SK-N-SH treated with all-trans-retinoic acid at 6 μM for 48 hours (cell line): ENCODE results near the gene AFTPH.

Experiments
- ATAC-seq: fragments of 200-7000 bp; cut with Tn5 transposase; 3 replicates; pipeline ENCODE4 v1.9.1; 2020; ENCODE audit warnings: mild to moderate bottlenecking, moderate library complexity
- ARNTL ChIP-seq: fragments of 450-650 bp; formaldehyde crosslinking; IDR thresholded peaks from 2 replicates; pipeline ENCODE4 v1.5.0; 2020; ENCODE audit warnings: low read depth, mild to moderate bottlenecking, moderate library complexity, borderline replicate concordance
- BACH2 ChIP-seq: fragments of 250-450 bp; sonication (Bioruptor Pico); IDR thresholded peaks from 2 replicates; pipeline ENCODE4 v1.9.0; 2021; ENCODE audit warnings: mild to moderate bottlenecking, borderline replicate concordance
- CSDC2 ChIP-seq: fragments of 250-450 bp; sonication (Bioruptor Pico); IDR thresholded peaks from 2 replicates; pipeline ENCODE4 v1.5.0; 2020; ENCODE audit warnings: mild to moderate bottlenecking, moderate library complexity
- CSRNP3 ChIP-seq: fragments of 250-450 bp; sonication (Bioruptor Pico); IDR thresholded peaks from 2 replicates; pipeline ENCODE4 v1.5.1; 2021; ENCODE audit warnings: mild to moderate bottlenecking, moderate library complexity
- ESRRG ChIP-seq: fragments of 250-450 bp; sonication (Bioruptor Pico); IDR thresholded peaks from 2 replicates; pipeline ENCODE4 v1.6.1; 2021; ENCODE audit warnings: mild to moderate bottlenecking
- GLIS3 ChIP-seq: fragments of 250-450 bp; sonication (Bioruptor Pico); IDR thresholded peaks from 2 replicates; pipeline ENCODE4 v1.5.0; 2020; ENCODE audit warnings: mild to moderate bottlenecking, moderate library complexity
- ISL1 ChIP-seq: fragments of 250-450 bp; sonication (Bioruptor Pico); IDR thresholded peaks from 2 replicates; pipeline ENCODE4 v2.1.2; 2022; ENCODE audit warnings: mild to moderate bottlenecking, moderate library complexity
- OSR1 ChIP-seq: fragments of 250-450 bp; sonication (Bioruptor Pico); IDR thresholded peaks from 2 replicates; pipeline ENCODE4 v1.8.0; 2022; ENCODE audit warnings: moderate library complexity, mild to moderate bottlenecking, inconsistent platforms
- PATZ1 ChIP-seq: fragments of 250-450 bp; sonication (Bioruptor Pico); IDR thresholded peaks from 2 replicates; pipeline ENCODE4 v1.8.0; 2020; ENCODE audit warnings: mild to moderate bottlenecking, moderate library complexity, borderline replicate concordance
- PPARA ChIP-seq: fragments of 250-450 bp; sonication (Bioruptor Pico); IDR thresholded peaks from 2 replicates; pipeline ENCODE4 v1.5.0; 2020; ENCODE audit warnings: mild to moderate bottlenecking, borderline replicate concordance
- RARB ChIP-seq: fragments of 250-450 bp; sonication (Bioruptor Pico); IDR thresholded peaks from 2 replicates; pipeline ENCODE4 v1.8.0; 2021; ENCODE audit warnings: mild to moderate bottlenecking, moderate library complexity
- SNAI2 ChIP-seq: fragments of 250-450 bp; sonication (Bioruptor Pico); IDR thresholded peaks from 2 replicates; pipeline ENCODE4 v1.5.0; 2020; ENCODE audit warnings: mild to moderate bottlenecking, moderate library complexity
- TCF4 ChIP-seq: fragments of 250-450 bp; sonication (Bioruptor Pico); IDR thresholded peaks from 2 replicates; pipeline ENCODE4 v1.8.0; 2021; ENCODE audit warnings: mild to moderate bottlenecking, moderate library complexity, borderline replicate concordance
- TOX ChIP-seq: fragments of 250-450 bp; sonication (Bioruptor Pico); IDR thresholded peaks from 2 replicates; pipeline ENCODE4 v1.8.0; 2021; ENCODE audit warnings: mild to moderate bottlenecking, moderate library complexity, borderline replicate concordance
- TSHZ2 ChIP-seq: fragments of 250-450 bp; sonication (Bioruptor Pico); IDR thresholded peaks from 2 replicates; pipeline ENCODE4 v1.5.0; 2020; ENCODE audit warnings: mild to moderate bottlenecking, moderate library complexity
- ZC3H10 ChIP-seq: fragments of 250-450 bp; sonication (Bioruptor Pico); IDR thresholded peaks from 2 replicates; pipeline ENCODE4 v1.5.1; 2021; ENCODE audit warnings: mild to moderate bottlenecking, moderate library complexity
- ZFP3 ChIP-seq: fragments of 250-450 bp; sonication (Bioruptor Pico); IDR thresholded peaks from 2 replicates; pipeline ENCODE4 v1.5.0; 2020; ENCODE audit warnings: mild to moderate bottlenecking, moderate library complexity
- ZNF565 ChIP-seq: fragments of 450-650 bp; formaldehyde crosslinking; conservative IDR thresholded peaks from 2 replicates; pipeline ENCODE4 v1.5.0; 2020; ENCODE audit warnings: low read depth, mild to moderate bottlenecking, moderate library complexity
- ZNF70 ChIP-seq: fragments of 450-650 bp; formaldehyde crosslinking; IDR thresholded peaks from 2 replicates; pipeline ENCODE4 v1.5.0; 2020; ENCODE audit warnings: mild to moderate bottlenecking, moderate library complexity
- ZNF8 ChIP-seq: fragments of 450-650 bp; formaldehyde crosslinking; IDR thresholded peaks from 2 replicates; pipeline ENCODE4 v1.5.0; 2020; ENCODE audit warnings: mild to moderate bottlenecking, moderate library complexity

The AFTPH gene

GRCh38 chr2:64629329-64629781, 105.2 kb downstream of the AFTPH start:
- peak; percentile 33 for ATAC-seq
- TF ChIP-seq PPARA (CRISPR knock-in tag) (no peak), ISL1 (no peak), CSDC2 (CRISPR knock-in tag) (no peak), ZFP3 (no peak), SNAI2 (CRISPR knock-in tag) (no peak)
- TF ChIP-seq, all 23 proteins: peak for 0

DNA sequence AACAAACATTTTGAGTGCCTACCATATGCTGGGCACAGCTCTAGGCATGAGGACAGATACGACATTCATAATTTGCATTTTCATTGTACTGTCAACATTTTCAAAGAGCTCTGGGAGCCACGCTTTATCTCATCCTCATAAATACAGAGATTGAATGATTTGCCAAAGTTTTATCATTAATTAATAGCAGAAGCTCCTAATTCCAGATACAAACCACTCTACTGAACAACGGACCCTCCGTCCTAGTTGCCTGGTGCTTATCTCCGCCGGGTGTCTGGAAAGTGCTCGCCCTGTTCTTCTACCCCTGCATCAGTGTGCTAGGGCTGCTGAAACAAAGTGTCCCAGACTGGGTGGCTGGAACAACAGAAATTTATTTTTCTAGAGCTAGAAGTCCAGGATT, 105.7 kb downstream of the AFTPH start:
- TF ChIP-seq ISL1 (no peak), CSRNP3 (no peak), ESRRG (CRISPR knock-in tag) (no peak), PATZ1 (CRISPR knock-in tag) (no peak), PPARA (CRISPR knock-in tag) (no peak), ZNF565 (no peak), ZC3H10 (CRISPR knock-in tag) (no peak), ARNTL (no peak), ZNF8 (CRISPR knock-in tag) (peak; percentile 78), TCF4 (peak; percentile 57; the same call in 1 of the 2 replicates), SNAI2 (CRISPR knock-in tag) (no peak), OSR1 (CRISPR knock-in tag) (no peak)
- ATAC-seq: no peak

DNA sequence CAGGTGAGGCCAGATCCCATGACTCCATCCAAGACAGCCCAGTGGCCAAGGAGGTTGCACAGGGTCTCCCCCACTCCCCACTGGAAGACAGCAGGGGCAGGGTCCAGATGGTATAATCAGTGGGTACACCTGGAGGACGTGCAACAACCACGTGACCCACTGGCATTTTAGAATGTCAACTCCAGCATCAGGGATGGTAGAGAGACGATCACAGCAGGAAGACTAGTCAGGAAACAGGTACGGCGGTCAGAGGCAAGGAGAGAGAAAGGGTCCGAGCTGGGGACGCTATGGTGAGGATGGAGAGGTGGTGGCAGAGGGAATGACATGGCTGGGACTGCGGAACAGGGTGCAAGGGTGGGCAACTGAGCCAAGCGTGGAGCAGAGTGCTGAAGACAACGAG, 106.6 kb downstream of the AFTPH start:
- no peak for ATAC-seq
- TF ChIP-seq PPARA (CRISPR knock-in tag) (no peak), ZNF565 (no peak), GLIS3 (no peak), ZNF70 (no peak), ISL1 (no peak), OSR1 (CRISPR knock-in tag) (no peak), ZNF8 (CRISPR knock-in tag) (no peak), TOX (CRISPR knock-in tag) (no peak)
- TF ChIP-seq, all 23 proteins: peak for 0

- no peak for ATAC-seq
- no peak for TF ChIP-seq ZNF8 (CRISPR knock-in tag)
- TF ChIP-seq ZNF70: no peak
- no peak for TF ChIP-seq TCF4
- no peak for TF ChIP-seq ESRRG (CRISPR knock-in tag)
- TF ChIP-seq ZC3H10 (CRISPR knock-in tag): no peak
- TF ChIP-seq GLIS3: no peak
- TF ChIP-seq ARNTL: no peak
- no peak for TF ChIP-seq SNAI2 (CRISPR knock-in tag)
- TF ChIP-seq OSR1 (CRISPR knock-in tag): no peak
- no peak for TF ChIP-seq BACH2
- TF ChIP-seq TSHZ2 (CRISPR knock-in tag): no peak
- TF ChIP-seq RARB (CRISPR knock-in tag): no peak
- TF ChIP-seq ZFP3: no peak
- TF ChIP-seq TOX (CRISPR knock-in tag): no peak
- no peak for TF ChIP-seq ISL1
- no peak for TF ChIP-seq PPARA (CRISPR knock-in tag)
- no peak for TF ChIP-seq CSRNP3
Measured at GRCh38 chr2:64631771-64632170, 107.6 kb downstream of the AFTPH start.
